Measurements from ENCODE around the gene TMEM41A.
"Not testable (repeated sequence)": the region's sequence is repeated elsewhere in the genome, so short reads cannot be mapped to it uniquely, and the experiment has no call there.

Gene TMEM41A

DNA sequence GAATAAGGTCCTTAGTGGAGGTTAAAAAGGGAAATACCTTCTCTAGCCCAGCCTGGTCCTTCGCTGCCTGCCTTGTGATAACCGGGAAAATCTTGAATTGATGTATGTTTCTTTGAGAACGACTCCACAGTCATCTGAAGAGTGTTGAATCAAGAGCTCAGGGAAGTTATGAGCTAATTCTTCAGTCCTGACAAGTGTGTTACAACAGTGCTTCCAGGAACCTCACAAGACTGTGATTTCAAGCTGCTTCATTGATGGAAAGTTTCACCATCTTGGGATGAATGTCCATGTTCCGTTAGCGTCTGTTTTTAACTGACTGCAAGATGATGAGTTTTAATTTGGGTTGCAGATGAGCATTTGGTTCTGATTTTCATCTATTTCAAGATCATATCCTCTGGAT lies 12.4 kb downstream of the TMEM41A start:
- no peak for DNase-seq

DNA sequence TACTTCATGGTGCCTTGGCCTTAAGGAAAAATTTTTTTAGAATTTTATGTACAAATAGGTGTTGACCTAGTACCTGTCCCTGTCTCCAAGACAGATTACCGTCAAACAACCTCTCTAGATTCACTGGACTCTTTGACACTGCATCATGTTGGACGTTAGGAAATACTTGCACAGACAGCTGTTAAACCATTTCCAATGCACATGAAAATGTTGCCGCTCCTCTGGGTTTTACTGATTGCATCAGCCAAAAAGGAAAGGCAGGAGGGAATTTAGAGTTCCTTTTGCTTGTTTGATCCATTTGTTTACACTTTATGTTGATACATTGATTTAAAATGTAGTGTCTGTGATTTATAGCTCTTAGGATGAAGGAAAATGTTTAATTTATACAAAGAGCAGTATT lies 14.5 kb downstream of the TMEM41A start:
- DNase-seq: no peak

DNA sequence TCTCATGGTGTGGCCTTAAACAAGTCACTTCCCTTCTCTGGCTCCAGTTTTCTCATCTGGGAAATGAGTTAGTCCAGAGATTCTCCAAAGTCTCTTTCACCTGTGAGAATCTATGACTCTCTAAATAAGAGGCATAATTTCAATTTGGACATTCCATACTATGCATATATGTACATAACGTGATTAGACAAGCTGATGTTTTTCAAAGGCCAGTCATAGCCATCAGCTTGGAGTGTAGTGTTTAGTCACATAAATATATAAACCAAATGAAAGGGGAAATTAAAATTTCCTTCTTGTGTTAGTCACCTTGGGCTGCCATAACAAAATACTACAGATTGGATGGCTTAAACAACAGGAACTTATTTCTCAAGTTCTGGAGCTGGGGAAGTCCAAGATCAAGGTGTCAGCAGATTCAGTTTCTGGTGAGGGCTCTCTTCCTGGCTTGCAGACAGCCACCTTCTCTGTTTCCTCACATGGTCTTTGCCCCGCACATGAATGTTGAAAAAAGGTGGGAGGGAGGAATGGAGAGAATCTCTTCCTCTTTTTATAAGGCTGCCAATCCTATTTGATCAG lies 19.4 kb downstream of the TMEM41A start:
- DNase-seq: no peak

DNA sequence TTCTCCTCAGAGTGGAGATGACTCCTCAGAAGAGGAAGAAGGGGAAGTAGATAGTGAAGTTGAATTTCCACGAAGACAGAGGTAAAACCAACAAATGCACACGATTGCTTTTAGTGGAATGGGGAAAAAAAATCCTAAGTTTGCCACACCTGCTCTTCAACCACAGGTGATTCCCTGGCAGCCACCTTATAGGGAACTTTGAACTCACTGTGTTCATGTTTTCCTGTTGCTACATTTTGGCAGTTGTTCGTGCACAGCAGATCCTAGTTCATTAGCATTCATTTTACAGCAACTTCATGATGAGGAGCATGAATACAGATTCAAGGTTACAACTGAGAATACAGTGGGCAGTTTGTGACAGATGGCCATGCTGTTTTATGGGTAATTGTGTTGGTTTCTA lies 21.5 kb downstream of the TMEM41A start:
- no peak for DNase-seq

DNA sequence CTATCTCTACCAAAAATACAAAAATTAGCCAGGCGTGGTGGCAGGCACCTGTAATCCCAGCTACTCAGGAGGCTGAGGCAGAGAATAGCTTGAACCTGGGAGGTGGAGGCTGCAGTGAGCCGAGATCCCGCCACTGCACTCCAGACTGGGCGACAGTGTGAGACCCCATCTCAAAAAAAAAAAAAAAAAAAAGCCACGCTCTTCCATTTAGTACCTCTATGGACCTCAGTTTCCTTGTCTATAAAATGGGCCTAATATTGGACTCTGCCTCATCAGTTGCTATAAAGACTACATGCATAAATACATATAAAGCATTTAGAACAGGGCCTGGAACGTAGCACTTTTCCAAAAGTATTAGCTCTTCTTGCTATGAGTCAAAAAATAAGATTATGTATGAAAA lies 23.9 kb downstream of the TMEM41A start:
- DNase-seq: not testable (repeated sequence)

DNA sequence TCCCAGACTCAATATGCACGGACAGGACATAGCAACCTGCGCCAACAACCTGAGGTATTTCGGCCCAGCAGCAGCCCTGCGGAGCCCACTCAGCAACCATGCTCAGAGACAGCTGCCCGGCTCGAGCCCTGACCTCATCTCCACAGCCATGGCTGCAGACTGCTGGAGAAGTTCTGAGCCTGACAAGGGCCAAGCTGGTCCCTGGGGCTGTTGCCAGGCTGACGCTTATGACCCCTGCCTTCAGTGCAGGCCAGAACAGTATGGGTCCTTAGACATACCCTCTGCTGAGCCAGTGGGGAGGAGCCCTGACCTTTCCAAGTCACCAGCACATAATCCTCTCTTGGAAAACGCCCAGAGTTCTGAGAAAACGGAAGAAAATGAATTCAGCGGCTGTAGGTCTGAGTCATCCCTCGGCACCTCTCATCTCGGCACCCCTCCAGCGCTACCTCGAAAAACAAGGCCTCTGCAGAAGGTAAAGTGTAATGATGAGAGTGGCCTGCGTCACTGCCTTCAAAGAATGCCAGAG lies 25.5 kb downstream of the TMEM41A start:
- no peak for DNase-seq

DNA sequence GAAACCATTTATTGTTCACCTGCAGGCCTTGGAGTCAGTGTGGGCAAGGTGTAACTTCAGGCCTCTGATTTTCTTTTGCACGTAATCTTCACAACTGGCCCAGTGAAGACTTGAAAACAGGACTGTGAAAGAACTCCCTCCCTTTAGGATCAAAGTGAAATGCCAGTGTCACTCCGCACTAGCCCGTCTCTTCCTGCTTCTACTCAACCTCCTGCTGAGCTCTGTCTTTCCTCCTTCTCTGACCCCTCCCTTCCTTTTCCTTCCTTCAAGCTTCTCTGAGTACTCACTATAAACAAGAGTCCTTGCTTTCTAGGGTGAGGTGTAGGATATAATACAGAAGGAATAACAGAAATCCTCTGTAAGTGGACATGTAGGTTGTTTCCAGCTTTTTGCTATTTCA lies 28.5 kb downstream of the TMEM41A start:
- no peak for DNase-seq

DNA sequence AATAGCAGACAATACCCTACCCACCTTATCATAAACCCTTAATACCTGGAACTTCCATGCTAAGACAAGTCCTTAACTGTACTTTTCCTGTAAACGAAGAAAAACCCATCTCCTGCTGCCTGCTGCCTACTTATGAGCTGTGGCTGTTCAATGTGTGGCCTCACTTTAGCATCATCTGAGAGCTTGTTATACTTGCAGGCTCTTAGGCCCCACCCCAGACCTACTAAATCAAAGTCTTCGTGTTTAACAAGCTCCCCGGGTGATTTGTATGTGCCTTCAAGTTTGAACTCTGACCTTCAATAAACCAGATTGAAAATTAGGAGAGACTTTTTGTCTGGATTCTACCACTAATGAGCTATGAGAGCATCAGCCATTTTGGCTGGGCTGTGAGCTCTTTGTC lies 29.3 kb downstream of the TMEM41A start:
- no peak for DNase-seq

DNA sequence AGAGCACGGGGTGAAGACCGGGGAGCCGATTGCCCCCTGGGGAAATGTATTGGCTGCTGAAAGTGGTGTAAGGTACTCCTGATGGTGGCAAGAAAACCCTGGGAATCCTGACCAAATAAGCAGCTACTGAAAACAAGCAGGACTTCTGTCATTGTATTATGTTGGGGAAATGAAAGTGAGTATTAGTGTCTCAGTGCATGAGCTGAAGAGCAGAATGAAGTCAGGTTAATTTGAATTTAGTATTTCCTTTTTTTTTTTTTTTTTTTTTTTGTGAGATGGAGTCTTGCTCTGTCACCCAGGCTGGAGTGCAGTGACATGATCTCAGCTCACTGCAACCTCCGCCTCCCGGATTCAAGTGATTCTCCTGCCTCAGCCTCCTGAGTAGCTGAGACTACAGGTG lies 32.7 kb downstream of the TMEM41A start:
- DNase-seq: not testable (repeated sequence)

DNA sequence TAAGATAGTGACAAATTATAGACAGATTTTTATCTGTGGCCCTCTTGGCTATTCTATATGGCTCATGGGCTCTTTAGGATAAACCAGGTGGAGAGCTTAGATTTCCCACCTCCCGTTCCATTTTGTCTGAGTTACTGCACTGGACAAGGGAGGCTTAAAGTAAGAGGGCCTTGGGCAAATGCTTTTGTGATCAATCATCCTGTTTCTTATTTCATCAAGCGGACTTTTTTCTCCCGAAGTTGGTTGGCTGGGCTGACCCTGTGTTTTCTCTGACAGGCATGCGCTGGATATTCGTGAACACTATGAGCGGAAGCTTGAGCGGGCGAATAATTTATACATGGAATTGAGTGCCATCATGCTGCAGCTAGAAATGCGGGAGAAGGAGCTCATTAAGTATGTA lies 33.4 kb downstream of the TMEM41A start:
- no peak for DNase-seq

DNA sequence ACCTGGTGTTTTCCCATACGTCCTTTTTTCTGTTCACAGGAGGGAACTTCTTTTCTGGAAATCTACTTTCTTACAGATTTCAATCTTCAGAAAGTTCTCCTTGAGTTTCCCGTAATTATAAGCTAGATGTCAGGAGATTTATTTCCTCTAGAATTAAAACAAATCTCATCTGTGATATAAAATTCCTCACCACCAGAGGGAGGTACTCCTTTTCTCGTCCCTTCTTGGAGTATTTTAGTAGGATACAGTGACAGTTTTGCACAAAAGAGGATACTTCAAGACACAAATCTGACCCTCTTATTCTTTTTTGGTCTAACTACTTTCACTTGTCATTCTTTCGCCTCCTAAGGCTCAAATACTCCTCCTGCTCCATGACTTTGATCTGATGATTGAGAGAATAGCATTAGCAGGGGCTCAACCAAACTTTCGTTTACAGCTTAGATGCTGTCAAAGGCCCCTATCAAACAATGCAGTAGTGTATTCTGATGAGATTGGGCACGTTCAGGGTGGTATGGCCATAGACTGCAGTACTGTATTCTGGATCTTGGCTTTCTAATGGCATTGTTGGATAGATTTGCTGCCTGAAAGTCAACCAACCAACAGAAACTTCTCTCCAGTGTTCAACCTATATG lies 38.0 kb downstream of the TMEM41A start:
- no peak for DNase-seq

DNA sequence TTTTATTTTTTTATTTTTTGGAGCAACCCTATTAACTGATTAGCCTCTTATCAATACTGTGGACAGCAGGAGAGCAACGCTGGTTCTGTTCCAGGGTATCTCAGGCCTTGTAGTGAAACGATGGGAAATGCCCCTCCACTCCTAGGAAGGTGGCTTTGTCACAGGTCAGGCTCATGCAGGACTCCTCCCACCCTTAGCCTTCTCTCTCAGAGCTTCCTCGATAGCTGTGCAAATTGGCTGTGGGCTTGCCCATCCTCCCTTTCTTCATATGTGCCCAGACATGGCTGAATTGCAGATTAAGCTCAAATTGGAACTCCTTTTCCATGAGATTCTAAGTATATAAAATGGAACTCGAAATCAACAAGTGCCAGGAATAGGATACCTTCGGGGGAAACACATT lies 38.5 kb downstream of the TMEM41A start:
- DNase-seq: no peak

DNA sequence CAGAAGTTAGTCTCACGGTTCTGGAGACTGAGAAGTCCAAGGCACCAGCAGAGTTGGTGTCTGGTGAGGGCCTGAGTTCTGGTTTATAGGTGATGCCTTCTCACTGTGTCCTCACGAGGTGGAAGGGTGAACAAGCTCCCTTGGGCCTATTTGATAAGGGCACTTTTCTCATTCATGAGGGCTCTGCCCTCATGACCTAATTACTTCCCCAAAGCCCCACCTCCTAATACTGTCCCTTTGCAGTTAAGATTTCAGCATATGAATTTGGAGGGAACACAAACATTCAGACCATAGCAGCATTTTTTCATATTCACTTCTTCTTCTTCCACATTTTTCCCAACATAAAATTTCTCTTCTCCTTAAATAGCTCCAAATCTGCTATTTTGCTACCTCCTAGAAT lies 41.5 kb downstream of the TMEM41A start:
- no peak for DNase-seq

DNA sequence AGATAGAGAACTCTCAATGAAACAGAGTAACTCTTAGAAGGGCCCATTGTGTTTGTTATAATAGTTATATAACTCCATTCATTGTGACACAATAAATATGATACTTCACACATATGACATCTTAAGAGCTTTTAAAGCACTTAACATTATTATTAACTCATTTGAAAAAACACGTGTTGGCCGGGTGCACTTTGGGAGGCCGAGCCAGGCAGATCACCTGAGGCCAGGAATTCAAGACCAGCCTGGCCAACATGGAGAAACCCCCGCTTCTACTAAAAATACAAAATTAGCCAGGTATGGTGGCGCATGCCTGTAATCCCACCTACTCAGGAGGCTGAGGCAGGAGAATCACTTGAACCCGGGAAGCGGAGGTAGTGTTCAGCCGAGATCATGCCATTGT lies 47.4 kb downstream of the TMEM41A start:
- DNase-seq: not testable (repeated sequence)

DNA sequence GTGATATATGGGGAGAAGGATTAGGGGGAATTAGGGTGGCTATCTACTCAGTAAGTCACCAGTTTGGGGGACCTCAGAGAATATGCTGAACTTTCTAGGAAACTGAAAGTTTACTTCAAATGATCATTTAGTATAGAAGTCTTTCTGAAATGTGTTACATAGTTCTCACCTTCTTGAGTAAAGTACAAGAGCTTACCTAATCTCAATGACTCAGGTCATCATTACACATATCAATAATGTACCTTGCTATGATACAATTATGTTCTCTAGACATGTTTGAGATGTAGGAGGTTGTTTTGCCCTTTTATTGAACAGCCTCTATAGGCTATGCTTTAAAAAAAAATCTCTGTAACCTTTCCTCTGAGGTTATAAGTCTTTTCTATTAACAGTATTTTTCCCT lies 50.7 kb downstream of the TMEM41A start:
- DNase-seq: no peak

DNA sequence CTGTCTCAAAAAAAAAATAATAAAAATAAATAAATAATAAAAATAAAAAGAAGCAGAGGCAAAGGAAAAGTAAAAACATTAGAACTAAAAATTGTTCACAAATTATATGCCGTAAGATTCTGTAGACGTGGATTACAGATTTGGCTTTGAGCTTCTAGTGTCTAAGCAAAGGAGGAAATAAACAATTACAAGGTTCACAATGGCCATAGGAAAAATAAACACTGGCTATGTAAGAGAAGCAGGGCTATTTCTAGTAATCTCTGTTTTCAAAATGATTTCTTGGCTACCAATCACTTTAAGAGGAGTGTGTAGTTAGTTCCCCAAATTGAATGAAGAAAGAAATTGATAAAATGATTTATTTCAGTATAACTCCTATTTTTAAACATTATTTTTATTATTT lies 54.5 kb downstream of the TMEM41A start:
- no peak for DNase-seq

DNA sequence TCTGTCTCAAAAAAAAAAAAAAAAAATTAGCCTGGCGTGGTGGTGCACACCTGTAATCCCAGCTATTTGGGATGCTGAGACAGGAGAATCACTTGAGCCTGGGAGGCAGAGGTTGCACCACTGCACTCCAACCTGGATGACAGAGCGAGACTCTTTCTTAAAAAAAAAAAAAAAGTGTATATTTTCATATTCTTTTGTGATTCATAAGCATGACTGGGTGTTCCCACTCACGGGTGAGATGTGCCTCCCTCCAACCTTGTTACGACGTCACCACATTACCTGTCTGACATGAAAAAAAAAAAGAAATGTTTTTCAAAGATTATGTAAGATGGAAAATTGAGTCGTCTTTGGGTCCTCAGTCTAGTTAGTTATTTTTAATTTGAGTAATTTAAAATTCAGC lies 56.8 kb downstream of the TMEM41A start:
- DNase-seq: no peak

DNA sequence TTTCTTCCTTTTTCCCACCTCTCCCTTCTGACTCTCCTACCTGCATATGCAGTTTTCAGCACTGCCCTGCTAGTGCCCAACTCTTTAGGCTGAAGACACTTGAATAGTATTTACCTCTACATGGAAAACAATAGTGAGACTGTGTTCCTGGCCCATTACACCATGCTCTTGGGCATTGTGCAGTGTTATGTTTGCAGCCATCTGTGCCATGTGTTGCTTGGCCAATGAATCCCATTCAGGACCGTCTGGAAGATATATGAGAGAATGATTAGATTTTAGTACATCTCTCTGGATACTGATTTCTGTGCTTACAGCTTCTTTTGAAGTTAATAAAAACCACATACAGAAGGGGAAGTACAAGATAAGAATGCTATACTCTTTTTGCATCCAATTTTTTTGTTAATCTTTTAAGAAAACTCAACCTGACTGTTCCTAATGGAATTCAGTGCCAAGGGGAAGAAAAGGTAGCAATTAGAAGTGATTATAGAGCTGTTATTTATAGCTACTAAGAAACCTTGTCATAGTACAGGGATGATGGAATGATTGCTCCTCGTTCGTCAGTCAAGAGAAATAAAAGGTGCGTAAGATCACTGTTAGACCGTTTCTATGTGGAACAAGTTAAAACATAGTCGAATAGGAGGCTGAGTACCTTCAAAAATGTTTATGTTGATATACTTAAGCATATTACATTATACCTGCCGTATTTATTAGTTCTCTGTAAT lies 58.9 kb downstream of the TMEM41A start:
- DNase-seq: no peak

Data from stimulated activated CD4-positive, alpha-beta T cell treated with anti-CD3 and anti-CD28 coated beads, Interleukin-2, amount 100 ng/mL, for 48 hours (primary cell).